ENCODE results near the gene BOLA3.

DNA sequence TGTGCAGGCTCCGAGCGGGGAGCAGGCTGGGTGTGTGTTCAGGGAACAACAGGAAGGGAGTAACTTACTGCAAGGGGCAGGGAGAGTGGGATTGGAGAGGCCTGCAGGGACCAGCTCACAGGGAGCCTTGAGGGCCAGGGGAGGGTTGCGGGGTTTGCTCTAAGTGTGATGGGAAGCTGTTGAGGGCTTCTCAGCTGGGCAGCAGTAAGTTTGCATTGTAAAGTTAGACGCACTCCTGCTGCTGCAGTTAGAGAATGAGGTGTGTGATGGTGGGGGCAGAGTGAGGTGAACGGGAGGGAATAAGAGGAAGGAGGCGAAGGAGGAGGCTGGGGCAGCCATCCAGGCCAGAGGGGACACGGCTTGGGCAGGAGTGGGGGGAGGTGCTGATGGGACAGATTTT lies 53.4 kb downstream of the BOLA3 start:
- TF ChIP-seq, protein P1, sequence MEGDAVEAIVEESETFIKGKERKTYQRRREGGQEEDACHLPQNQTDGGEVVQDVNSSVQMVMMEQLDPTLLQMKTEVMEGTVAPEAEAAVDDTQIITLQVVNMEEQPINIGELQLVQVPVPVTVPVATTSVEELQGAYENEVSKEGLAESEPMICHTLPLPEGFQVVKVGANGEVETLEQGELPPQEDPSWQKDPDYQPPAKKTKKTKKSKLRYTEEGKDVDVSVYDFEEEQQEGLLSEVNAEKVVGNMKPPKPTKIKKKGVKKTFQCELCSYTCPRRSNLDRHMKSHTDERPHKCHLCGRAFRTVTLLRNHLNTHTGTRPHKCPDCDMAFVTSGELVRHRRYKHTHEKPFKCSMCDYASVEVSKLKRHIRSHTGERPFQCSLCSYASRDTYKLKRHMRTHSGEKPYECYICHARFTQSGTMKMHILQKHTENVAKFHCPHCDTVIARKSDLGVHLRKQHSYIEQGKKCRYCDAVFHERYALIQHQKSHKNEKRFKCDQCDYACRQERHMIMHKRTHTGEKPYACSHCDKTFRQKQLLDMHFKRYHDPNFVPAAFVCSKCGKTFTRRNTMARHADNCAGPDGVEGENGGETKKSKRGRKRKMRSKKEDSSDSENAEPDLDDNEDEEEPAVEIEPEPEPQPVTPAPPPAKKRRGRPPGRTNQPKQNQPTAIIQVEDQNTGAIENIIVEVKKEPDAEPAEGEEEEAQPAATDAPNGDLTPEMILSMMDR (IDR thresholded peaks at IDR 0.05; ENCODE audit: low read depth, low read length) = no peak
- TF ChIP-seq EZH2phosphoT487 (IDR thresholded peaks at IDR 0.05; ENCODE audit: low read depth) = no peak

All from OCI-LY3 (cell line).